Astrocyte of the spinal cord (primary cell): Measurements from ENCODE around the gene TUBA8.

Source experiments
- DNase-seq: peaks from one replicate; pipeline ENCODE4 v3.0.0; 2011; ENCODE audit warnings: low read depth, low spot score
- H3K4me3 ChIP-seq: 2 replicates; pipeline ENCODE4 v1.5.1; 2011; ENCODE audit warnings: low read depth, mild to moderate bottlenecking, low read length, moderate library complexity
- CTCF ChIP-seq: IDR thresholded peaks from 2 replicates; pipeline ENCODE4 v1.5.1; 2012; ENCODE audit warnings: low read depth, mild to moderate bottlenecking, low read length, inconsistent platforms
- in situ Hi-C: cut with HindIII; loops from 2 replicates; pipeline ENCODE4 v1.10.0; 2017; ENCODE audit warnings: low sequenced_read_pairs

Gene TUBA8

GRCh38 chr22:18114495-18114894, 3.9 kb downstream of the TUBA8 start:
- TF ChIP-seq CTCF: no peak
- in situ Hi-C loops: no loop called here
- H3K4me3 ChIP-seq: no peak overlapping the region
- no peak for DNase-seq

GRCh38 chr22:18114976-18115652, 4.5 kb downstream of the TUBA8 start:
- no peak overlapping the region for H3K4me3 ChIP-seq
- TF ChIP-seq CTCF: no peak
- DNase-seq: no peak
- in situ Hi-C loops: no loop called here

GRCh38 chr22:18115906-18116371, 5.3 kb downstream of the TUBA8 start:
- TF ChIP-seq CTCF: no peak
- H3K4me3 ChIP-seq: no peak overlapping the region
- in situ Hi-C loops: no loop called here
- no peak for DNase-seq

GRCh38 chr22:18116634-18117033, 6.0 kb downstream of the TUBA8 start:
- in situ Hi-C loops: no loop called here
- TF ChIP-seq CTCF: no peak
- no peak overlapping the region for H3K4me3 ChIP-seq
- no peak for DNase-seq

GRCh38 chr22:18118345-18118915, 7.8 kb downstream of the TUBA8 start:
- no peak overlapping the region for H3K4me3 ChIP-seq
- no peak for TF ChIP-seq CTCF
- DNase-seq: no peak
- in situ Hi-C loops: no loop called here

GRCh38 chr22:18119409-18120110, 9.0 kb downstream of the TUBA8 start:
- in situ Hi-C loops: no loop called here
- no peak for TF ChIP-seq CTCF
- H3K4me3 ChIP-seq: no peak overlapping the region
- DNase-seq: no peak
